ENCODE results near the gene OR2T29. TPM values are rescaled to one million over a fixed set of nuclear protein-coding genes. Genes with fewer than 3 reads are reported as not detected.
"Not testable (repeated sequence)": the region's sequence is repeated elsewhere in the genome, so short reads cannot be mapped to it uniquely, and the experiment has no call there.

The OR2T29 gene, protein sequence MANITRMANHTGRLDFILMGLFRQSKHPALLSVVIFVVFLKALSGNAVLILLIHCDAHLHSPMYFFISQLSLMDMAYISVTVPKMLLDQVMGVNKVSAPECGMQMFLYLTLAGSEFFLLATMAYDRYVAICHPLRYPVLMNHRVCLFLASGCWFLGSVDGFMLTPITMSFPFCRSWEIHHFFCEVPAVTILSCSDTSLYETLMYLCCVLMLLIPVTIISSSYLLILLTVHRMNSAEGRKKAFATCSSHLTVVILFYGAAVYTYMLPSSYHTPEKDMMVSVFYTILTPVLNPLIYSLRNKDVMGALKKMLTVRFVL
- total RNA-seq: not detected in 3 replicates

DNA sequence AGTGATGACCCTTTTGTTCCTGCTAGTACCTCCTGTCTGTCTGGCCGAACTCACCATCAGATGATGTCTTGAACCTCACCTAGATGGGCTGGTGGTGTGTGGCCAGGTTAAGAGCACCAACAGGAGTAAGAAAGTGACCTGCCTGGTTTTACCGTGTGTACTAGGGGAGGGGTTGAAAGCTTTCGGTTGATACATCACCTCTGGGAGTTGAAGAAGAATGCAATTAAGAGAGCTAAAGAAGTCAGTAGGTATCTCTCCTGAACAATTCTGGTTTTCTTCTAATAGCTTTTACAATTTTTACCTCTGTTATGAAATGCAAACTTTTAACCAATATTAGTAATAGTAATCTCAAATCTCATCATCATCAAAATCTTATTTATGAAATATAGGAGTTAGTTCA is at the start of gene OR2T29:
Gene OR2T29, minus strand, starts transcription at position 101 of the 400 bp plus-strand sequence. CDS start 3,281 bp downstream, outside the sequence.
- not testable (repeated sequence) for H3K27ac Mint-ChIP-seq; H3K36me3 Mint-ChIP-seq; H3K27me3 Mint-ChIP-seq (ENCODE audit: low read depth); H3K4me1 Mint-ChIP-seq; DNase-seq (ENCODE audit: low spot score in 2 of 2, unreplicated experiment in 2 of 2); H3K4me3 Mint-ChIP-seq; H3K9me3 Mint-ChIP-seq

DNA sequence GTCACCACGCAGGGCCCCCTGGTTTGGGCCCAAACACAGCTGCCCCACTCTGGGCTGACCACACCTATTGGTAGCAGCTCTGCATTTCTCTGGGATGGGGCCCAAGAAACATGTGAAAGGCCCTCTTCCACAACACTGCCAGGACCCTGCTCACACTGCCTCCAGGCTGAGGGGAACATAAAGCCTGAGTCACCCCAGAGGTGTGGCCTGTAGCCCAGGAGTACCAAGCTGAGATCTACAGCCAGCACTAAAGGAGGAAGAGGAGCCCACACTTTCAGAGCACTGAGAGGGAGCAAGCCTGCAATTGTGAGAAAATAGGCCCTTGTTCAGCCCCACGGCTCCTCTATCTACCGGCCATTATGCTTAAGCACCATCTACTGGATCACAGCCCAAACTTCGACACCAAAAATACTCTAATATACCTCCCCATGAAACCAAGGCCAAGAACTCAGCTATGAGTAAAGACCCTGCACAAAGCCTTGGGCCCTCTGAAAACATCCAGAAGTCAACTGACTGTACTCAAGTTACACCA is 49.4 kb upstream of the OR2T29 start:
- H3K27ac Mint-ChIP-seq: no peak overlapping the region
- no peaks in the 10 kb centered on the region for H3K4me1 Mint-ChIP-seq
- H3K9me3 Mint-ChIP-seq: peaks cover 79% of the 10 kb centered on the region
- no peak for DNase-seq (ENCODE audit: low spot score in 2 of 2, unreplicated experiment in 2 of 2)
- no peaks in the 10 kb centered on the region for H3K36me3 Mint-ChIP-seq
- H3K4me3 Mint-ChIP-seq: no peak overlapping the region
- TF ChIP-seq, protein P1, sequence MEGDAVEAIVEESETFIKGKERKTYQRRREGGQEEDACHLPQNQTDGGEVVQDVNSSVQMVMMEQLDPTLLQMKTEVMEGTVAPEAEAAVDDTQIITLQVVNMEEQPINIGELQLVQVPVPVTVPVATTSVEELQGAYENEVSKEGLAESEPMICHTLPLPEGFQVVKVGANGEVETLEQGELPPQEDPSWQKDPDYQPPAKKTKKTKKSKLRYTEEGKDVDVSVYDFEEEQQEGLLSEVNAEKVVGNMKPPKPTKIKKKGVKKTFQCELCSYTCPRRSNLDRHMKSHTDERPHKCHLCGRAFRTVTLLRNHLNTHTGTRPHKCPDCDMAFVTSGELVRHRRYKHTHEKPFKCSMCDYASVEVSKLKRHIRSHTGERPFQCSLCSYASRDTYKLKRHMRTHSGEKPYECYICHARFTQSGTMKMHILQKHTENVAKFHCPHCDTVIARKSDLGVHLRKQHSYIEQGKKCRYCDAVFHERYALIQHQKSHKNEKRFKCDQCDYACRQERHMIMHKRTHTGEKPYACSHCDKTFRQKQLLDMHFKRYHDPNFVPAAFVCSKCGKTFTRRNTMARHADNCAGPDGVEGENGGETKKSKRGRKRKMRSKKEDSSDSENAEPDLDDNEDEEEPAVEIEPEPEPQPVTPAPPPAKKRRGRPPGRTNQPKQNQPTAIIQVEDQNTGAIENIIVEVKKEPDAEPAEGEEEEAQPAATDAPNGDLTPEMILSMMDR (IDR thresholded peaks at IDR 0.05; ENCODE audit: unreplicated experiment): no peak
- H3K27me3 Mint-ChIP-seq (ENCODE audit: low read depth): no peaks in the 10 kb centered on the region

DNA sequence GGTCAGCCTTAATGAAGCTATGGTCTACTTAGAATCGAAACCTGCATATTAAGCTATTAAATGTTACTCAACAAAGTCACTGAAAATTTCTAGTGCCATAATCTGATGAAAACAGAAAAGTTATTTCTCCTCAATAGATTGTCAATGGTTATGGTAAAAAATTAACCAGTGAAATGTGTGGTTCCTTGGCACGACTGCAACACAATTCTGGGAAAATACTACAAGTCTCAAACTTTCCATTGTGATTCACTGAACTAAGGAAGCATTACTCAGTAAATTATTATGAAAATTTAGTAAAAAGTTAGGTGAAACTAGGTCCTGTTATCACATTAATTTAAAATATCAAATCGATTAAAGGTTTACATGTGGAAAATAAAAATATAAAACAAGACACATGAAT is 47.7 kb upstream of the OR2T29 start:
- Mint-ChIP-seq H3K4me3 (no peak overlapping the region), H3K27ac (no peak overlapping the region), H3K36me3 (no peaks in the 10 kb centered on the region), H3K27me3 (ENCODE audit: low read depth) (no peaks in the 10 kb centered on the region), H3K4me1 (no peaks in the 10 kb centered on the region), H3K9me3 (peaks cover 79% of the 10 kb centered on the region)
- DNase-seq (ENCODE audit: low spot score in 2 of 2, unreplicated experiment in 2 of 2): no peak
- TF ChIP-seq, protein P1 (IDR thresholded peaks at IDR 0.05; ENCODE audit: unreplicated experiment): no peak

DNA sequence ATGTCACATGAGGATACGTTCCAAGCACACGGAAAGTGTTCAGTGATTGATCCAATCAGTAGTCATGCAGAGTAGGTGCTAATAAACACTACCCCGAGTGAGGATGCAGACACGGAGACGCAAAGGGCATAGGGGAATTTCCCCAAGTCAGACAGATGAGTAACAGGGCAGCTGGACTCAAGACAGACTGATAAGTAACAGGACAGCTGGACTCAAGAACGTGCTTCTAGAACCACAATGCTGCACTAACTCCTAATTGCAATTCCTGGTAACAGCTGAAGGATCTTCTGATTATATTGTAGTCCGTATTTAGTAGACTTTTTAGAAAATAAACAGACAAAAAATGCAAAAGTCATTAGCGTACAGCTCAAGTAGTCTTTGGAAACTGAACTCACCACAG is 36.8 kb upstream of the OR2T29 start:
- Mint-ChIP-seq H3K4me1 (no peaks in the 10 kb centered on the region), H3K36me3 (no peaks in the 10 kb centered on the region), H3K4me3 (no peak overlapping the region), H3K27ac (no peak overlapping the region), H3K27me3 (ENCODE audit: low read depth) (no peaks in the 10 kb centered on the region), H3K9me3 (peaks cover 65% of the 10 kb centered on the region)
- no peak for DNase-seq (ENCODE audit: low spot score in 2 of 2, unreplicated experiment in 2 of 2)
- TF ChIP-seq, protein P1 (IDR thresholded peaks at IDR 0.05; ENCODE audit: unreplicated experiment): no peak

DNA sequence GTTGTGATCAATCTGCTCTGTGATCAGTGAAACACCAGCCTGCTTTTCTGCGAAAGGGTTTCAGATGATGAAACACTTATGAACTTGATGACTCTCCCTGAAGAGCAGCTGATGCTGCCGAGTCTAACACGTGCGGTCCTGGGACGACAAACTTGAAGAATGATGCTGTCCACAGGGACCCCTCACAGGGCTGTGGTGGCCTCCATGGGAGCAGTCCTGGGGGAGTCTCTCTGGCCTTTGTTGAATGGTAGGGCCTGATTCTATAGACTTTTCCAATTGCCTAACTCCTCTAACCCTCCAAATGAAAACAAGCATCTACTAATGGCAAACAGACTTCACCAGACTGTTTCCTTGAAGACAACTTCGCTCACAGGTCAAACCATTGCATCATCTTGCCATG is 35.0 kb upstream of the OR2T29 start, which contains the start of gene OR2T10:
Gene OR2T10, minus strand, starts transcription at position 112 of the 400 bp plus-strand sequence. CDS start 3,932 bp downstream, outside the sequence.
- H3K36me3 Mint-ChIP-seq: no peaks in the 10 kb centered on the region
- H3K27me3 Mint-ChIP-seq (ENCODE audit: low read depth): no peaks in the 10 kb centered on the region
- H3K4me3 Mint-ChIP-seq: no peak within 1 kb of the TSS
- TF ChIP-seq, protein P1 (IDR thresholded peaks at IDR 0.05; ENCODE audit: unreplicated experiment): no peak
- peaks cover 63% of the 10 kb centered on the region for H3K9me3 Mint-ChIP-seq
- DNase-seq (ENCODE audit: low spot score in 2 of 2, unreplicated experiment in 2 of 2): no peak
- no peaks in the 10 kb centered on the region for H3K4me1 Mint-ChIP-seq
- H3K27ac Mint-ChIP-seq: no peak within 1 kb of the TSS

DNA sequence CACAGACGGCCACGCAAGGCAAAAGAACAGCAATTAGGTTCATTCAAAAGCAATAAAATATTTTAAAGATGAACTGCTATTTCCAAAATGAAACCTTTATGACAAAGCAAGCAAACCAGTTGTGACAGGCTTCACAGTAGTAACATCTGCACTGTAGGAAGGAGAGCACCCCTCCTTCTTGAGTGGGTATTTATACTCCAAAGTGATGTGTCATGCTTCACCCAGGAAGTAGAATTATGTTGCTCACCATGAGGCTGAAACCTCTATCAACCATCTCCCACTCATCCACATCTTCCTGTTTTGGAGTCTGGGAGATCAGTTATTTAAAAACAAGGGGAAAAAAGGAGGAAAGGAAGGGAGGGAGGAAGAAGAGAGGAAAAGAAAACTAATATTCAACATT is 34.0 kb upstream of the OR2T29 start:
- H3K27me3 Mint-ChIP-seq (ENCODE audit: low read depth): no peaks in the 10 kb centered on the region
- TF ChIP-seq, protein P1 (IDR thresholded peaks at IDR 0.05; ENCODE audit: unreplicated experiment): no peak
- no peaks in the 10 kb centered on the region for H3K4me1 Mint-ChIP-seq
- no peak overlapping the region for H3K4me3 Mint-ChIP-seq
- no peaks in the 10 kb centered on the region for H3K36me3 Mint-ChIP-seq
- peaks cover 61% of the 10 kb centered on the region for H3K9me3 Mint-ChIP-seq
- no peak overlapping the region for H3K27ac Mint-ChIP-seq
- DNase-seq (ENCODE audit: low spot score in 2 of 2, unreplicated experiment in 2 of 2): no peak
